8988T (cell line): ENCODE results near the gene FCSK.
"Not testable (repeated sequence)": the region's sequence is repeated elsewhere in the genome, so short reads cannot be mapped to it uniquely, and the experiment has no call there.

Source experiments
- DNase-seq: peaks from one replicate; pipeline ENCODE4 v3.0.0; 2011

The FCSK gene

DNA sequence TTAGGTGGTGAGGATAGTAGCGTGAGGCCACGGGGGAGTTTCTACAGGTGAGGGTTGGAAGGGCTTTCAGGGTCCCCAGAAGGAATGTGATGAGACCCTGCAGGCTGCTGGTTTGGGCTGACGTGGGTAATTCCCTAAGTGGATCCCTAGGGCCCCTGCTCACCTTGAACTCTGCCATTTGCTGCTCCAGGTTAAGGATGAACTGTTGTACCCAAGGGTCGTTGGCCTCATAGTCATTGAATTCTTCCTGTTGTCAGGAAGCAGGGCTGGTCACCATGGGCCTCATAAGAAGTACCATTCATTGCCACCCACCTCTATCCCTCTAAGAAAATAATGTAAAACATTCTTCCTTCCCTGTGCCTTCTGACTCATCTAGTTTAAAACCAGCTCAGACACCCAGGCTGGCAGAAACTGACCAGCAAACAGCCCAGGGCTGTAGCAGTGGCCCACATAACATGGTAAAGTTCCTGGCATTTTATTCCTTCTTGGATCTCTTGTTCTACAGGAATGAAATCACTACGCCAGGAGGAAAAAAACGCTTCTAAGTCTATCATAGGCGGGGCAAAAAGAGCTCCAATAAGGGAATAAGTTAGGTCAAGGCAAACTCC is 27.6 kb downstream of the FCSK start:
- no peak for DNase-seq

DNA sequence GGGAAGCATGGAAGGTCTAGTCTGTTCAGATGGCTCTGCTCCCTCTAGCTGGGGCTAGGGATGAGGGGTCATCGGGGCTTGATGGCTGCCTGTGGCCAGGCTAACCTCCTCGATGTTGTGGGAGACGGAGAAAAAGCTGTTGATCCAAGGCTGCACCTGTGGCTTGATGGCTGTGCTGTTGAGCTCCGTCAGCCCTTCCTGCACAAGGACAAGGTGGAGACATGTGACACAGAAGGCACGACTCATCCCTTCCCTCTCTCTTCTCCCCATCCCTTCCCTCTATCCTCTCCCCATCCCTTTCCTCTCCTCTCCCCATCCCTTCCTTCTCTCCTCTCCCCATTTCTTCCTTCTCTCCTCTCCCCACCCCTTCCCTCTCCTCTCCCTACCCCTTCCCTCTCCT is 28.2 kb downstream of the FCSK start:
- peak; percentile 44 for DNase-seq

DNA sequence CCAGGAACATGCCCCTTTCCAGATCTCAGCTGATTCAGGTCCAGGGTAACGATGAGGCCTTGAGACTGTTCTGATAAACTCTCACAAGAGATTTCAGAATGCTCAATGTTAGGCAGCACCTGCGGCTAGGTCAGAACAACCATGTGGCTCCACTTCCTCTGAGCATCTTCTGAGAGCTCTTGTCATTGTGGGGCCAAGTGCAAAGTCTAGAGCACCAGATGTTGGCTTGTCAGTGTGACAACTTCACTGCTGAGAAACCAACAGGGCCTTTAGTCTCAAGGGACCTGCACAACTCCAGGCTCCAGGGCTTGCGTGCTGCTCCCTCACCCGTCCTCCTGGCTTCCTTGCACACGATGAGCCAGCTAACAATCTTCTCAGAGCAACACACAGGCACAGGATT is 29.0 kb downstream of the FCSK start:
- DNase-seq, result no peak

DNA sequence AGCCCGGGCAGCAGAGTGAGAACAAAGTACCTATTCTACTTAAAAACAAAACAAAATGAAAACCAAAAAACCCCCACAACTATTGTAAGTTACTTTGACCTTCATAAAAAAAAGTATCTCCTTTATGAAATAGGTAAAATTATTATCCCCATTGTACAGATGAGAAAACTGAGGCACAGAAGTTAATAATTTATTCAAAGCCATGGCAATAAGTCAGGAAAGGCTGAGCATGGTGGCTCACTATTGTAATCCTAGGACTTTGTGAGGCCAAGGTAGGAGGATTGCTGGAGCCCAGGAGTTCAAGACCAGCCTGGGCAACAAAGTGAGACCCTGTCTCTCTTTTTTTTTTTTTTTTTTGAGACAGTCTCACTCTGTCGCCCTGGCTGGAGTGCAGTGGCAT is 30.5 kb downstream of the FCSK start:
- no peak for DNase-seq

DNA sequence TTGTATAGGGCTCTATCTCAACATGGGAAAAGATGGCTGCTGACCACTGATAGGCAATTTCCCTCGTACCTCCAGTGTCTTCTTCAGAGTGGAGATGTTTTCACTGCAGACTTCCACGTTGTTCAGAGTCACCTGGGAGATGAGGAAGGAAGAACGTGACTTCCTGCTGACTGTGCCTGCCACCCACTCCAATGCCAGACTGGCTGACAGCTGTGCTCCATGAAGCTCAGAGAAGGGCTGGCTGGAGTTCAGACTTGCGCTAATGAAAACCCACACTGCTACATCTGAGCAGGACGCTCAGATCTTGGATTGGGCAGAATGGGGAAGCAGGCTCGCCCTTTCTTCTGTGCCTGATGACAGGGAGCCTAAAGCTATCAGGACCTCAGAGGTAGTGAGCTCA is 35.9 kb downstream of the FCSK start:
- DNase-seq, result no peak

DNA sequence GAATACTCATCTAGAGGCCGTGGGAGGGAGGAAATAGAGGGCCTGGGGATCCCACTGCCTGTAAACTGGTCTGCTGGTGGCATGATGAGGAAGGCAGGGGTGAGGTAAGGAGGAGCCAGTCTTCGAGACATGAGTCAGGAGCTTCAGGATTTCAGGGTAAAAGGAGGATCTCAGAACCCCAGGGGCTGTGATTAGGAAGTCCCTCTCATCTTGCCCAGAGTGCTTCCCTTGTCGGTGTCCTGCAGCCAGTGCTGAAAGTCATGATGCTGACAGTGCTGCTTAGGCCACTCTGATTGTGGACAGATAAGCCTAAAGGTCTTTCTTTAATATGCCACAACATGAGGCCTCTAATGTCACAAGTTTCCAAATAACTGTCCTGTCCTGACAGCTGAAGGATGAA is 39.4 kb downstream of the FCSK start:
- DNase-seq, result no peak

DNA sequence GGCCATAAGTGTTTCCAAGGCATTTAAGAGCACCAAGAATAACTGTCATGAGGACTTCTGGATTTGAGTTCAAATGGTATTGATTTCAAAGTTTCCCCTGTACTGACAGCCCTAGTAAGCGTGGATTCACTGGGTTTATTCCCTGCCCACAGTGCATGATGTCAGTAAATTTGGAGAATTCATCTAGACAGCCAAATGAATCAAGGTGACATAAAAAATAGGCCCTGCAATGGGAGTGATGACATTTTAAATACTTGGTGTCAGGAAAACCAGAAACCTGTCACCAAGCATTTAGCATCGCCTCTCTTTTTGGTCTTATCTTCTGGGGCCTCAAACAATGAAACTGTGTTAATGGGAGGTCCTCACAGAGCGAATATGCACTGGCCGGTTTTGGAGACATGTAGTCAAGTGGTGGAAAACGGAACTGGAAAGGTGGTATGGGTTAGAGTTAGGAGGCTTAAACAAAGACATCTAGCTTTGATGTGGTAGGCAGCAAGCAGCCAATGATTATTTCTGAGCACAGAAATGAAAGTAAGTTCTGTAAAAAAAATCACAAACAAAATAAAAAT is 39.9 kb downstream of the FCSK start:
- no peak for DNase-seq

DNA sequence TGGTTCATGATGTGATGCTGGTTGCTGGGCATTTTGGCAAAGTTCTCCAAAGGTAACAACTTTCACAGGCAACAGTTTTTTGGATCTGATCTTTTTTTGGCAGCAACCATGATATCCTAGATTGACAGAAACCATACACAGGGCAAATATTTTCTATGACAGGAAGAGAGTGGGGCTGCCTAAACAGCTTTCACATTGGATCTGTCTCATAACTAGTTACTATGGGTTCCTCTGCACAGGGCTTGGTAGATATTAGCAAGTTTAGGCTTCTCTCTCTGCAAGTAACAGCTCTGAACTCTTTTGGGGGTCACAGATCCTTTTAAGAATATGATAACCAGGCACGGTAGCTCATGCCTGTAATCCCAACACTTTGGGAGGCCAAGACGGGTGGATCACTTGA is 40.4 kb downstream of the FCSK start:
- DNase-seq, result no peak

DNA sequence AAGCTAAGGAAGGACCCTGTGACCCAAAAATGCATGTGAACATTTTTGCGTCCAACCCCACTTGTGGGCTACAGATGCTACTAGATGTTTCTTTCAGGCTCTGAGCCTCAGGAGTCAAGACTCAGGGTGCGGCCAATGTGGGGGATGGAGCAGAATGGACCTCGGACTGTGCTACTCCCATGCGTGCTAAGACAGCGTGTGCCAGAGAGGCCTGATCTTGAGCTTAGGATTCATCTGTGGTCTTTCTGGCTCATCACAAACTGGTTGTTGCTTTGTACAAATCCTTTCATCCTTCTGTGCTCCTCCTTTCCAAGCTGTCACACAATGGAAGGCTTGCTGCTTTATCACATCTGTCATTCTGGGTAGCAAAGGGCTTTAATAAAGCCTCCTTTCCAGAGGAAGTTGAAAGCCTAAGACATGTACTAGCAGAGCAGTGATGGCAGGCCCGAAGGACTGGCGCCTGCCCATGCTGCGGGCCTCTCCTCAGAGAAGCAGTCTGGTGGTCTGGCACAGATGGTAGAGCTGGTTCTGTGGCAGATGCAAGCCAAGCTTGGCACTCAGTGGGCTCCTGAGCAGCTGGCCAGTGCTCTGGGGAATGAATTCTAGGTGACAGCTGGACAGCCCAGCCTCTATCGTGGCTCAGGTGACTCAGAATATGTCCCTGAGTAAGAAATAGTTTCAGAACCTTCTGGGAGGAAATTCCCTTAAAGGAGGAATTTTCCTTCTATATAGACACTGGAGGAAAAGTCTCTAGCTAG is 41.2 kb downstream of the FCSK start:
- DNase-seq, result no peak

DNA sequence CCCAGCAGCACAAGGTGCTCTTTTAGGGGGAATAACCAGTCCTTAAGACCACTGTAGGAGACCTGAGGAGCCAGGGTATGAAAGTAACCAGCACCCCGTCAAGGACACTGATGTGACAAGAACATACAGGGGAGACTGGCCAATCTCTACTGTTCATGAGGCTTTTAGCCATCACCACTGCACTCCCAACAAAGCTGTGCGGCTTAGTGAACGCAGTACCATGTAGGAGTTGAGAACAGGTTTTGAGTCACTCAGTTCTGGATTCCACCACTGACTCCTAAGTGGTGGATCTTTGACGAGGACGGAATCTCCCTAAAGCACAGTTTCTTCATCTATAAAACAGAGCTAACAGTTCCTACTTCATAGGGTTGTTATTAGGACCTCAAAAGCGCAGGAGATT is 42.1 kb downstream of the FCSK start:
- DNase-seq, result no peak

DNA sequence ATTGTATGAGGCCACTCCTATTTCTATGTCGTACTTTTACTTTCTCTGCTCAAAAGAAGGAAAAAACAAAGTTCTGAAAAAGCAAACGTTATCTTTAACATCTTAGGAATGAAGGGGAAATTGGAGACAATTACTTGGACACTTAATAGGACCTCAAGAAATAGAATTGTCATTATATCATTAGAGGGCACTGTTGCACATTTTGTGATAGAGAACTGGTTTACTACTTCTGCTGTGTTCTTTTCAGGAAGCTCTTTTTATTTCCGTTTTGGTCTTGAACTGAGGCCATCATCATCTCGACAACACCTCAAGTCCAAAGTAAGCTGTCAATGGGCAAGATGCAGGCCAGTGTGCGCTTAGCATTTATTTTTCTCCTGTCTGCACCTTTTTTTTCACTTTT is 54.4 kb downstream of the FCSK start:
- no peak for DNase-seq

DNA sequence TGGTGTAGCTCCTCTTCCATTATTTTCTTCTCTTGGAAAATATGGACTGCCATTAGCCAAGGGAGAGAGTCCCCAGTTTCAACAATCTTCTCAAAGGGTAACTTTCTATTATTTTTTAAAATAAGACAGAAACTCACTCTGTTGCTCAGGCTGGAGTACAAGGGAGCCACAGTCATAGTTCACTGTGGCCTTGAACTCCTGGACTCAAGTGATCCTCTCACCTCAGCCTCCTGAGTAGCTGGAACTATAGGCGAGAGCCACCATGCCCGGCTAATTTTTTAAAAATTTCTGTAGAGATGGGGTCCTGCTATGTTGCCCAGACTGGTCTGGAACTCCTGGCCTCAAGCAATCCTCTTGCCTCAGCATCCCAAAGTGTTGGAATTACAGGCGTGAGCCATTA is 55.8 kb downstream of the FCSK start:
- no peak for DNase-seq

DNA sequence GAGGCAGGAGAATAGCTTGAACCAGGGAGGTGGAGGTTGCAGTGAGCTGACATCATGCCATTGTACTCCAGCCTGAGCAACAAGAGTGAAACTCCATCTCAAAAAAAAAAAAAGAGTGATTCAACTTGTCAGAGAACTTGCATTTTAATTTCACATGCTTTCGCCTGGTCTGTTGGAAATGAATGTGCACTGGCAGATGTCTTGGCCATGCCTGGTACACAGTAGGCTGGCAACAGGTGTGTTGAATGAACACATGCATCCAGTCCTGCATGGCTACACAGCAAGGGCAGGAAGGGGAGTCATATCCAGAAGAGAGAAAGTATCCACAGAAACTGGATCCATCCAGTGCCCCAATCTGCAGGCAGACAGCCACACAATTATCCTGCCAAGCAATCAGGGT is 57.4 kb downstream of the FCSK start:
- no peak for DNase-seq

DNA sequence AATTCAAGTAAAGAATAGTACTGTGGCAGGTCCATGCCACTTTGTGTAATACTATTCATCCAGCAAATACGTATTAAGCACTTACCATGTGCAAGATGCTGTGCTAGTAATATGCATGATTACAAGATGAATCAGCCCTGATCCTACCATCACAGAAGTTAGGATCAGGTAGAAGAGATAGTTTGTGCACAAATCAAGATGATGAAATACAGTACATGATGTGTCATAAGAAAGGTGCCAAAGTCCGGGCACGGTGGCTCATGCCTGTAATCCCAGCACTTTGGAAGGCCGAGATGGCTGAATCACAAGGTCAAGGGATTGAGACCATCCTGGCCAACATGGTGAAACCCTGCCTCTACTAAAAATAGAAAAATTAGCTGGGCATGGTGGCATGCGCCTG is 58.1 kb downstream of the FCSK start:
- no peak for DNase-seq

DNA sequence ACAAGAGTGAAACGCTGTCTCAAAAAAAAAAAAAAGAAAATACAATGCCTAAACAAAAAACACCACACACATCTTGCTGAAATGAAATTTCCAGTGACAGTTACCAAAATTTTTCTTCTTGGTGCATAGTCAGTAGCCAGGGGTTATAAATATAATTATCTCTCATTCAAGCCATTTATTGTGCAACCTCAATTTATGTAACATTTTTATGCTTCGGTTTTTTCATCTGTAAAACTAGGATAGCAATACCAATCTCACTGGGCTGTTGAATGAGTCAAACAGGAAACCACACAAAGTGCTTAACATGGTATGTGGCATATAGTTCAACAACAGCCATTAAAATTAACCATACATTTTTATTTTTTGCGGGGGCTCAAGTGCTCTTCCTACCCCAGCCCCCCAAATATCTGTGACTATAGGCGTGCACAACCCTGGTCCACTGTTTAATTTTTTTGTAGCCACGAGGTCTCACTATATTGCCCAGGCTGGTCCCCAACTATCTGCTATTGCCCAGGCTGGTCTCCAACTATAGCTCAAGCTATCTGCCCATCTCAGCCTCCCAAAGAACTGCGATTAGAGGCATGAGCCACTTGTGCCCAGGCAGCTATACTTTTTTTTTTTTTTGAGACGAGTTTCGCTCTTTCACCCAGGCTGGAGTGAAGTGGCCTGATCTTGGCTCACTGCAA is 66.4 kb downstream of the FCSK start:
- no peak for DNase-seq

DNA sequence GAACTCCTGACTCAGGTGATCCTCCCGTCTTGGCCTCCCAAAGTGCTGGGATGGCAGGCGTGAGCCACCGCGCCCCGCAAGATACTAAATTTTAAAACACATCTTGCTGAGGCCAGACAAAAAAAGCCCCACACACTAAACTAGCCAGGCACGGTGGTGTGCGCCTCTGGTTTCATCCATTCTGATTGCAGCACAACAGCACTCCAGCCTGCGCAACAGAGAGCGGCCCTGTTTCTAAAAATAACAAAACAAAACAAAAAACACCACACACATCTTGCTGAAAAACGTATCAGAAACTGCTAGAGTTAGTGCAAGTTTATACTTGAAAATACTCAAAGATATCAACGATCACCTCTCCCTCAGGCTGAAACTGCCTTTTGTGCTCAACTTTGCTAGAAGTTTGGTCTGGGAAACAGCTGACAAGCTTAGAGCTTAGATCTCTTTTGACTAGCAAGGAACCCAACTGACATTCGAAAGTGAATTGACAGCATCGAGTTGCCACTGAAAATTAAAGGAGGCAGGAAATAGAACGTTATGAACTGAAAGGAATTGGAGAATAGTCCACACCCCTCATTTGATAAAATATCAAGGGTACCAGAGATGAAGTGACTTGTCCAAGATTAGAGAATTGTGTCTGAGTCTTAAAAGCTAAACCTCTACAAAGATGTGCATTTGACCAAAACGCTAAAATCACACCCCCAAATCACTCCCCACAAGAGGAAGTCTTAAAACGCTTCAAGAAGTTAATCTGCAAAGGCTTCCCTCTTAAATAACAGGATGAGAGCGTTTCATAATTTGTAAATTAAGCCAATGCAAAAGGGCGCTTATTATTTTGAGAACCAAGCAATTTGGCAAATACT is 68.1 kb downstream of the FCSK start:
- no peak for DNase-seq

DNA sequence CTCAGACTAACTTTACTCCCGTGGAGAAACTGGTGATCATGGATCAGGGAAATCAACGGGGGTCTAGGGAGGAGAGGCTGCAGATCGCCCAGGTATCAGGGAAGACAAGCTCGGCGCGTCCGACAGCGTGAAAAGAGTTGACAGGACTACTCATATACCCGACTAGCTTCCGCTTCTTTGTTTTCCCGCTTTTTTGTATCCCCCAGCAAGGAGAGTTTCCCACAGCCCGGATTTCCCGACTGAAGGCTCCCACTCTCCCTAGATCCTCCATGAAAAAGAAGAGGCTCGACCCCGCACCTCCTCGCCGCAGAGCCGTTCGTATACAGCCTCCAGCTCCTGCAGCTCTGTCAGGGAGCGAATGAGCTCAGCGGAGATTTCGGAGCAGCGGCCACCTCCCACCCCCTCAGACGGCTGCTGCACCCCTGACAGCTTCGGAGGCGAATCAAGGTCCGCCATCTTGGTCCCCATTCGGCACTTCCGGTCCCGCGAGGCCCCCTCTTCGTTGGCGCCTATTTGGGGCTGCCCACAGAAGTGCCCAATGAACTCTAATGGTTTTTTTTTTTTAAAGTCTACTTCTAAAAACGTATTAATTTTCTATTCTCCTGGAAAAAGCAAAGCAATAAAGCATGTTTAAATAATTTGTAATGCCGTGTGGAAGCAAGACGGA is 68.8 kb downstream of the FCSK start, which contains the start of gene COG4:
TSS of gene COG4 (minus strand) at position 479 of the 667 bp plus-strand sequence. CDS start at position 468, 11 bp downstream.
- peak; percentile 77 for DNase-seq

DNA sequence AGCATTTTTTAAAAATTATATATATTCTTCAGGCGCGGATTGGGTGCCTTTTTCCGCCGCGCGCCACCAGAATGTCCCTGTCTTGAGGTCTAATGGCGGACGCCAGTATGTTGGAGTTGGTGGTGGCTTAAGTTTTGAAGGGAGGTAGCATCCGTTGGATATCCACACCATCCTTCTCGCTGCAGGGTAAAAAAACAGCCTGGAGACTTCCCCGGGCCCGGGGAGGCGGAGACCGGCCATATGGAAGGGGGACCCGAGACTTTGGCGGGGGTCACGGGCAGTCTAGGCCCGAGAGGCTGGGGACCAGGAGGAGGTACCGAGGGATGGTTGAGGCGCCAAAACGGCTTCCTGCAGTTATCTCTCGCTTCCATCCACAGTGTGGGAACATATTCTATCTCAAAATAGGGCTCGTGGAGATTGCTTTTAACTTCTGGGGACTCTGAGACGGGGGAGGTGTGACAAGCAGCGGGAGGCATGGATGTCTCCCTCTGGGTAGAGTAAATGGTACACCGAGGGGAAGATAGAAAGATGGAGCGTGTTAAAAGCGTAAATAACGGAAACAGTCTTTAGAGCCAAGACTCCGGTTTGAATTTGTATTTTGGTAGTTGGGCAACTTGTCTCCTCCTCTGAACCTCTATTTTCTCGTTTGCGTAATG is 69.5 kb downstream of the FCSK start, which contains the start of gene SF3B3:
TSS of gene SF3B3 (plus strand) at position 74 of the 656 bp plus-strand sequence. CDS start 2,841 bp downstream, outside the sequence.
- DNase-seq, result peak; percentile 41

DNA sequence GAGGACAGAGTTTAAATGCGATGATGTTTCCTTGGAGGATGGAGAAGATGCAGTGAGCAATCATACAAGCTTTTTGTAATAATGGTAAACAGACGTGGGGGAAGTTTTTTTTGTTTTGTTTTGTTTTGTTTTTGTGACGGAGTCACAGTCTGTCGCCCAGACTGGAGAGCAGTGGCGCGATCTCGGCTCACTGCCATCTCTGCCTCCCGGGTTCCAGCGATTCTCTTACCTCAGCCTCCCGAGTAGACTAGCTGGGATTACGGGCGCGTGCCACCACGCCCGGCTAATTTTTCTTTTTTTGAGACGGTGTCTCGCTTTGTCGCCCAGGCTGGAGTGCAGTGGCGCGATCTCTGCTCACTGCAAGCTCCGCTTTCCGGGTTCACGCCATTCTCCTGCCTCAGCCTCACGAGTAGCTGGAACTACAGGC is 70.0 kb downstream of the FCSK start:
- DNase-seq, result not testable (repeated sequence)

DNA sequence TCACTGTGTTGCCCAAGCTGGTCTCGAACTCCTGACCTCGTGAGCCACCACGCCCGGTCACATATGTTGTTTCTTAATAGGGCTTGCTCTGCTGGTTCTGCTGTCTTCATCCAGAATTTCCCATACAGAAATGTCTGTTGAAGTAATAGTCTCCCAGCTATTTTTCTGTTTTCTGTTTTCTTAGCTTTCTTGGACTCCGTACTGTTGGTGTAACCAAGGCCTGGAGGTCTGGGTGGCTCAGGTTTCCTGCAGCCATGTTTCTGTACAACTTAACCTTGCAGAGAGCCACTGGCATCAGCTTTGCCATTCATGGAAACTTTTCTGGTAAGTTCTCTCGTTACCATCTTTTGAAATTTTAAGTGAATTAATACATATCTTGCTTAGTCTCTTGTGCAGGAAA is 72.0 kb downstream of the FCSK start:
- DNase-seq, result no peak

DNA sequence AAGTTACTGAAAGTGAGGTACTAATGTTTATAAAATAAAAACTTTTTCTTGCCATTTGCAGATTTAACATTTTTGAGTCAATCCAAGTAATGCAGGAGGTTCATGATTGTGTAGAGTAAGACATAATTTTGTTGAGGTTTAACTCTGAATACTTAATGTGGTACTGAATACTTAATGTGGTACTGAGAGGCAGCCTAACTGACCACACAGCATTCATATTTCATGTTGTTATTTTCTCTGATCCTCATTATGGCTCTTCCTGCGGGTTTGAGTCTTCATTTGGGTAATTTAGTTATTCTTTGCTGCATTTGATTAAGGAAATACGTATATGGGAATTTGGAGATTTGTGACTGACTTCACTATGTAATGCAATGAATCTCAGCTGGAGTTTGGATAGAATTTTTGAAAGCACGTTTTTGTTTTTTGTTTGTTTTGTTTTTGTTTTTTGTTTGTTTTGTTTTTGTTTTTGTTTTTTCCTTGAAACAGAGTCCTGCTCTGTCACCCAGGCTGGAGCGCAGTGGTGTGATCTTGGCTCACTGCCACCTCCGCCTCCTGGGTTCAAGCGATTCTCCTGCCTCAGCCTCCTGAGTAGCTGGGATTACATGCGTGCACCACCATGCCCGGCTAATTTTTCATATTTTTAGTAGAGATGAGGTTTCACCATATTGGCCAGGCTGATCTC is 73.1 kb downstream of the FCSK start:
- no peak for DNase-seq
